ENCODE results near the gene ZNF585A. TPM values are rescaled to one million over a fixed set of nuclear protein-coding genes. Genes with fewer than 3 reads are reported as not detected.
A peak's percentile ranks its signal among the peaks of the same experiment; 100 is the strongest.
"Not testable (repeated sequence)": the region's sequence is repeated elsewhere in the genome, so short reads cannot be mapped to it uniquely, and the experiment has no call there.

ZNF585A gene
- total and polyA plus RNA-seq, 3 donors from 2014 or later, result 10.0 to 20.3 (median 19.4) TPM

DNA sequence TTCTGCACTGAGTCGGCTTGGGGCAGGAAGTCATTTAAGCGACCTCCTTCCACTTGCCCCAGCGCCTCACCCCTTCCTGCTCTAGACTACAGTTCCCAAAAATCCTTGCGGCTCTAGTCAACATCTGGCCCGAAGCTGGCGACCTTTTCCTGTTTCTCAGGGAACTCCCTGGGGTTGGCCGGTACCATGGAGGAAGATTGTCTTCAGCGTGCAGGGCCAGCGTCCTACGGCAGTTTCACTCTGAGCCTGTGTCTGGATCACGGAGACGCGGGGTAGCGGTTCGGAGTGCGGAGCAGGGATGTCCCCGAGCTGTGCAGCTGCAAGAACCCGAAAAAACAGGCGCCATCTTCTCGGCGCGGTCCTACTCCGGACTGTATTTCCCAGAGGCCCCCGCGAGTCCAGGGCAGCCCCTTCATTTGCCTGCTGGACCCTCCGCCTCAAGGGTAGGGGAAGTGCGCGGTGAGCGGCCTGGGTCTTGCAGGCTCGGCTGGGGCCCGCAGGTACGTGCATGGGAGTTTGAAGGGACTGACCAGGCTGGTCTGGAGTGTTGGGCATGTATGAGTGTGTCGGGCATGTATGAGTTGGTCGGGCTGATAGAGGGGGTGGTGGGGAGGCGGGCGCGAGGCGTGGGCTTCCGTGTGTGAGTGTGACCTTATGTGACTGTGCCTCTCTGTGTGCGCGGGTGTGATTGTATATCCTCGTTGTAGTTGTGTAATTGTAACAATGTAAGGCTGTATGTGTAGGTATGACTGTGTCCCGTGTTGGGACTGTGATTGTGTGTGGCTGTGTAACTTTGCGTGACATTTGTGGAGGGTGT, 45.5 kb upstream of the ZNF585A start, which contains the start of gene ZNF383:
Gene ZNF383 (plus strand): TSS at position 440 of the 817 bp plus-strand sequence. CDS start 12,240 bp downstream, outside the sequence.
- TF ChIP-seq, protein P1, sequence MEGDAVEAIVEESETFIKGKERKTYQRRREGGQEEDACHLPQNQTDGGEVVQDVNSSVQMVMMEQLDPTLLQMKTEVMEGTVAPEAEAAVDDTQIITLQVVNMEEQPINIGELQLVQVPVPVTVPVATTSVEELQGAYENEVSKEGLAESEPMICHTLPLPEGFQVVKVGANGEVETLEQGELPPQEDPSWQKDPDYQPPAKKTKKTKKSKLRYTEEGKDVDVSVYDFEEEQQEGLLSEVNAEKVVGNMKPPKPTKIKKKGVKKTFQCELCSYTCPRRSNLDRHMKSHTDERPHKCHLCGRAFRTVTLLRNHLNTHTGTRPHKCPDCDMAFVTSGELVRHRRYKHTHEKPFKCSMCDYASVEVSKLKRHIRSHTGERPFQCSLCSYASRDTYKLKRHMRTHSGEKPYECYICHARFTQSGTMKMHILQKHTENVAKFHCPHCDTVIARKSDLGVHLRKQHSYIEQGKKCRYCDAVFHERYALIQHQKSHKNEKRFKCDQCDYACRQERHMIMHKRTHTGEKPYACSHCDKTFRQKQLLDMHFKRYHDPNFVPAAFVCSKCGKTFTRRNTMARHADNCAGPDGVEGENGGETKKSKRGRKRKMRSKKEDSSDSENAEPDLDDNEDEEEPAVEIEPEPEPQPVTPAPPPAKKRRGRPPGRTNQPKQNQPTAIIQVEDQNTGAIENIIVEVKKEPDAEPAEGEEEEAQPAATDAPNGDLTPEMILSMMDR (IDR thresholded peaks at IDR 0.05), result no peak
- TF ChIP-seq POLR2A (IDR thresholded peaks at IDR 0.05), result no peak
- H3K4me1 ChIP-seq, result peaks cover 4% of the 10 kb centered on the region
- no peaks in the 10 kb centered on the region for H3K36me3 ChIP-seq (ENCODE audit: low read depth, missing control alignments)
- WGBS, 2 donors, result 1 to 2% methylated on average over 34 to 44 of the region's 44 CpGs
- H3K9me3 ChIP-seq, result no peaks in the 10 kb centered on the region
- intact Hi-C loops (cut with DNase I; ENCODE audit: low total_unique reads), result no loop called here
- H3K27me3 ChIP-seq, result no peaks in the 10 kb centered on the region
- H3K27ac ChIP-seq, result peak within 1 kb of the TSS; percentile 84 to 91
- DNase-seq, result peak; percentile 95
- H3K4me3 ChIP-seq, result peak within 1 kb of the TSS; percentile 76 to 89

DNA sequence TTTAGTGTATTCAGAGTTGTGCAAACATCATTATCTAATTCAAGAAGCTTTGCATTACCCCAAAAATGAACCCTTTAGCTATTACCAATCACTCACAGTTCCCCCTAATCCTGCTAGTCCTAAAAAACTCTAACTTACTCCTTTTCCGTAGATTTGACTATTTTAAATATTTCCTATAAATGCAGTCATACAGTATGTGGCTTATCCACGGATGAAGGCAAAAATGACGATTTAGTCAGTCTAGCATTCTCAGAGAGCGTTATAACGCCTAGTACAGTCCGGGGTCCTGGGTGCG, 44.9 kb upstream of the ZNF585A start:
- DNase-seq, result no peak
- peak overlapping the region; percentile 84 to 91 for H3K27ac ChIP-seq
- H3K4me1 ChIP-seq, result peaks cover 4% of the 10 kb centered on the region
- intact Hi-C loops (cut with DNase I; ENCODE audit: low total_unique reads), result no loop called here
- no peaks in the 10 kb centered on the region for H3K9me3 ChIP-seq
- WGBS, 2 donors, result 1% methylated on average over 7 of the region's 7 CpGs
- no peaks in the 10 kb centered on the region for H3K36me3 ChIP-seq (ENCODE audit: low read depth, missing control alignments)
- H3K27me3 ChIP-seq, result no peaks in the 10 kb centered on the region
- no peak for TF ChIP-seq POLR2A (IDR thresholded peaks at IDR 0.05)
- TF ChIP-seq, protein P1 (IDR thresholded peaks at IDR 0.05), result no peak
- H3K4me3 ChIP-seq, result peak overlapping the region; percentile 76 to 89

DNA sequence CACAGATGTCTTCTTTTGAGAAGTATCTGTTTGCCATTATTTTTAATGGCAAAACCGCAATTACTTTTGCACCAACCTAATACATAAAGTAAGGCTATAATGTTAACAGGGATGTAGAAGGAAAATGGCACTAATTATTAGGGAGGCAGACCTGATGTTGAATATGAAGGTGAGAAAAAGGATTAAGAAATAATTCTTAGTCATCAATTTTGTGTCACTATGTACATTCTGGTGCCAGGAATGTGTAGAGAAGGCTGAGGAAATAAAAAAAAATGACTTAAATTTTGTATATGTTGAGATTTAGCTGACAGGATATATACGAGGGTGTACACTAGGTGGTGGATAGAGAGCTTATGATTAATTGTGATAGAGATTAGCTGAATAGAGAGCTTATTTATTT, 25.3 kb upstream of the ZNF585A start:
- TF ChIP-seq, protein P1 (IDR thresholded peaks at IDR 0.05), result no peak
- TF ChIP-seq POLR2A (IDR thresholded peaks at IDR 0.05), result no peak
- intact Hi-C loops (cut with DNase I; ENCODE audit: low total_unique reads), result no loop called here
- H3K9me3 ChIP-seq, result no peaks in the 10 kb centered on the region
- no peak for DNase-seq
- no peaks in the 10 kb centered on the region for H3K4me1 ChIP-seq
- no peaks in the 10 kb centered on the region for H3K36me3 ChIP-seq (ENCODE audit: low read depth, missing control alignments)
- no peak overlapping the region for H3K27ac ChIP-seq
- WGBS, 2 donors, result 93% methylated on average over 2 of the region's 2 CpGs
- H3K27me3 ChIP-seq, result no peaks in the 10 kb centered on the region
- no peak overlapping the region for H3K4me3 ChIP-seq

DNA sequence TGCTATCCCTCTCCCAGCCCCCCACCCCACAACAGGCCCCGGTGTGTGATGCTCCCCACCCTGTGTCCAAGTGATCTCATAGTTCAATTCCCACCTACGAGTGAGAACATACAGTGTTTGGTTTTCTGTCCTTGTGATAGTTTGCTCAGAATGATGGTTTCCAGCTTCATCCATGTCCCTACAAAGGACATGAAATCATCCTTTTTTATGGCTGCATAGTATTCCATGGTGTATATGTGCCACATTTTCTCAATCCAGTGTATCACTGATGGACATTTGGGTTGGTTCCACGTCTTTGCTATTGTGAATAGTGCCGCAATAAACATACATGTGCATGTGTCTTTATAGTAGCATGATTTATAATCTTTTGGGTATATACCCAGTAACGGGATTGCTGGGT, 24.6 kb upstream of the ZNF585A start:
- H3K4me3 ChIP-seq; H3K27ac ChIP-seq; H3K9me3 ChIP-seq; intact Hi-C loops (cut with DNase I; ENCODE audit: low total_unique reads); DNase-seq; H3K4me1 ChIP-seq; H3K36me3 ChIP-seq (ENCODE audit: low read depth, missing control alignments); H3K27me3 ChIP-seq: not testable (repeated sequence)
- 97 to 99% methylated on average over 5 of the region's 5 CpGs for WGBS, 2 donors

DNA sequence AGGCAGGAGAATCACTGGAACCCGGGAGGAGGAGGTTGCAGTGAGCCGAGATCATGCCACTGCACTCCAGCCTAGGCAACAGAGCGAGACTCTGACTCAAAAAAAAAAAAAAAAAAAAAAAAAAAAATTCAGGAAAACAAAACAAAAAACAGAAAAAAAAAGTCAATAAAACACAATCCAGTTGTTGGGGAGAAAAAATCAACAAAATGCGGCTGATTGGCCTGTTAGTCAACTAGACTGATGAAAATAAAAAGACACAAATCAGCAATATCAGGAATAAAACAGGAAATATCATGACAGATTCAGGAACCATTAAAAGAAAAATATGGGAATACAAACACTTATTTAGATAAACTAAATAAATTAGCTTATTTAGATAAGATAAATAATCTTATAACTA, 22.8 kb upstream of the ZNF585A start:
- H3K27me3 ChIP-seq; H3K9me3 ChIP-seq; H3K4me1 ChIP-seq; intact Hi-C loops (cut with DNase I; ENCODE audit: low total_unique reads); DNase-seq; H3K27ac ChIP-seq; H3K36me3 ChIP-seq (ENCODE audit: low read depth, missing control alignments); H3K4me3 ChIP-seq: not testable (repeated sequence)
- WGBS, 2 donors, result 96 to 100% methylated on average over 4 of the region's 4 CpGs

DNA sequence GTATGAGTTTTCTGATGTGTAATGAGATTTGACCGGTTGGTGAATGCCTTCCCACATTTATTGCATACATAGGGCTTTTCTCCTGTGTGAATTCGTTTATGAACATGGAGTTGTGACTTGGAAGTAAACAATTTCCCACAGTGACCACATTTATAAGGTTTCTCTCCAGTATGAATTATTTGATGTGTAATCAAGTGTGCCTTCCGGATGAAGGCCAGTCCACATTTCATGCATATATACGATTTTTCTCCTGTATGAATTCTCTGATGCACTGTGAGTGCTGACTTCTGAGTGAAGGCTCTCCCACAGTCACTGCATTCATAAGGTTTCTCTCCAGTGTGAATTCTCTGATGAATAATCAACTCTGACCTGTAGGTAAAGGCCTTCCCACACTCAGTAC, 13.6 kb upstream of the ZNF585A start:
- DNase-seq; H3K36me3 ChIP-seq (ENCODE audit: low read depth, missing control alignments); H3K4me3 ChIP-seq; H3K4me1 ChIP-seq; H3K9me3 ChIP-seq; H3K27me3 ChIP-seq; intact Hi-C loops (cut with DNase I; ENCODE audit: low total_unique reads); H3K27ac ChIP-seq: not testable (repeated sequence)
- 89 to 93% methylated on average over 4 of the region's 4 CpGs for WGBS, 2 donors

Data from testis (tissue), 3 donors.